Mucosa of gallbladder (tissue), 1 donor: ENCODE data around the gene HOOK2. TPM values are rescaled to one million over a fixed set of nuclear protein-coding genes. Genes with fewer than 3 reads are reported as not detected.
"Not testable (repeated sequence)": the region's sequence is repeated elsewhere in the genome, so short reads cannot be mapped to it uniquely, and the experiment has no call there.

Source experiments
- DNase-seq: peaks from one replicate; pipeline ENCODE4 v3.0.0-alpha.2; 2020; ENCODE audit warnings: low spot score
- total RNA-seq: library from RNA; stranded (reverse); gene quantifications from one replicate; pipeline ENCODE4 v1.2.1, GENCODE V29; 2021
- donor health status: DM: no; HTN: no; CAD: no.

The HOOK2 gene
- total RNA-seq, 1 donor from 2014 or later = 128 TPM

DNA sequence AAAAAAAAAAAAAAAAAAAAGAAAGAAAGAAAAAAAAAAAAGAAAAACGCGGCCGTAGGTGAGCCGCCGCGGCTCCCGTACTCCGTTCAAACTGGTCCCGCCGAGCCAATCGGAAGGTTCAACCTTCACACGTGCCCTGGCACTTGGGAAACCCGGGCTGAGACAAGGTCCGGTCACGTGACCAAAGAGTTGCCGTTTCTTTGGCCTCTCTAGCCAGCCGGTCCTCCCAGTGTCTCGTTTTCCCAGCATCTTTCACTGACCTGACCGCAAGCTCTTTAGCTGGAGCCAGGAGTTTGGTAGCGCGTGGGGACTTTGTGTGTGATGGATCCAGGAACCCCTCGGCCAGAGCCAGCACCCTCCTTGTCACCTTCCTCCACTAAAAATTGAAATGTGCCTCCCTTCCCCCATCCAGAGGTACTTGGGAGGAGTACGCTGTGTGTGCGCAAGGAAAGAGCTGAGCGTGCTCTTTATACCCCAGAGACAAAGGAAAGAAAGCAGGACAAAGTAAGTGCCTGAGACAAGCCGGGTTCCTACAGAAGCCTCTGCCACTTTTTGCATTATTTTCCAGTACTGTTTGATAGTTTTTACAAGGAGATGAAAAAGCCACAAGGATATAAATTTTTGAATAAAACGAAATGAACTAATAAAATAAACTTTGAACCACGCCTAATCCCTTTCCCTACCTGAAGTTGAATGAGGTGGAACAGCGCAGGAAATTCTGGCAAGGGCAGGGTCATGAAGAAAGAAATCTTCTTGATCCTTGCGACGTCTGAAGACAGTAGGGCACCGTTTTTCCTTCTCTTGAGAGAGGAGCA lies 52.6 kb downstream of the HOOK2 start:
- DNase-seq = peak; percentile 99

DNA sequence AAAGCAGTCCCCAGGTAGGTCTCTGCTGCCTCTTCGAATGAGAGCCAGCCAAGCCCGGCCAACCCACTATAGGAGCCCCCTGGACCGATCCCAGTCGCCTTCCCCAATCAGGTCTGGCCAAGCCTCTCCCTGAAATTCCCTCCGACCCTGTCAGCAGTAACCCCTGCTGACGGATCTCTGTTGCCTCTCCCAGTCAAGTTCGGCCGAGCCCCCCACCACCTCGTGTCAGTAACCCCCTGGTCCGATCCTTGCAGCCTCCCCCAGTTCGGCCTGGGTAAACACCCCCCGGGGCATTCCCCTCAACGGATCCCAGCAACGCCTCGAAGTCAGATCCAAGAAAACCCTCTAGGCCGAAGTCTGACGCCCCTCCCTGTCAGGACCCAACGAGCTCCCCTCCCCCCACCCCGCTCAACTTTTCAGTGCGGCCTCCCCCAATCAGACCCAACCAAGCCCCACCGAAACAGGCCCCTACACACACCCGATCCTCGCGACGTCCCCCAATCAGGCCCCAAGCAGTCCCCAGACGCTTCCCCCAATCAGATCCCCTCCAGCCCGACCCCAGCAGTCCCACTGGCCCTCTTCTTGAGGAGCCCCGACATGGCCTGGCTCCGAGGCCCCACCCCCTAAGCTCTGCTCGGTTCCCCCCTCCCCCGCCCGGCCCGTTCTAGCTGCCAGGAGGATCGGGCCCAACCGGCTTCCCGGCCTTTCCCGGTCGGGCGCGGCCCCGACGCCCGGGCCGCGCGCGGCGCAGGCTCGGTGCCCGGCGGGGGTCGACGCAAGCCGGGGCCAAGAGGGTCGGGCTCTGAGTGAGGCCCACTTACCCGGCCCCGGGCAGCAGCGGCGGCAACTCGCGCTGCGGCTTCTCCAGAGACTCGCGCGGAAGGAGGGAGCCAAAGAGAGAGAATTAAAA lies 53.4 kb downstream of the HOOK2 start:
- peak; percentile 31 for DNase-seq

DNA sequence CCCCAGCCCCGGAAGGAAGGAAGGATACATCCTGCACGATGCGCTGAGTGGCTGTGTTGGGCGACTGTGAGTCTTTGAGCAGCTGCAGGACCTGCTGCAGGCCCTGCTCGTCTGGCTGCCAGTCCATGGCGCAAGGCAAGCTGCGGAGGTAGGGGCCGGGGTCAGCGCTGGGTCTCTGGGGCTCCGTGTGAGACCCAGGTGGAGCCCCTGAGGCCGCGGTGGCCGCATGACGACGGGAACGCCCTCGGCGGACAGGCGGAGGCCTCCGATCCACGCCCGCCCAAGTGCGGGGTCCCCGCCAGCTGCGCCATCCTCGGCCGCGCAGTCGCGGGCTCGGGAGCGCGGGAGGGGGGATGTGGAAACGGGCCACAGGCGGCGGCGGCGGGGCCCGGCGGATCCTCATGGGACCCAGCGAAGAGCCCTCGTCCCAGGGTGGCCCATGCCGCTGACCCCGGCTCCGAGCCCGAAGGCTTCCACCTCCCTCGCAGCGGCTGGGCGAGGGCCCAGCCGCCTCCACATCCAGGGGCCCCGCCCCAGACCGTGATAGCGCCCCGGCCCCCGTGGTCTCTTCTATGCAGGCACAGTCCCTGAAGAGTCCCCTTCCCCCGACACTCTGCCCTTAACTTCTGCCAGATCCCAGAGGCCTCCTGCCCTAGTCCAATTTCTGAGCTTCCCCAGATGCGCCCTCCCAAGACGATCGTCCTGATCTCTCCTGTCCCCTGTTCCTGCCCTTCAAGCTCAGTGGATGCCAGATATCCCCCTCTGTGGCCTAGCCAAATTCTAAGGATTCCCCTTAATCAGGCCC lies 54.3 kb downstream of the HOOK2 start:
- DNase-seq = no peak

DNA sequence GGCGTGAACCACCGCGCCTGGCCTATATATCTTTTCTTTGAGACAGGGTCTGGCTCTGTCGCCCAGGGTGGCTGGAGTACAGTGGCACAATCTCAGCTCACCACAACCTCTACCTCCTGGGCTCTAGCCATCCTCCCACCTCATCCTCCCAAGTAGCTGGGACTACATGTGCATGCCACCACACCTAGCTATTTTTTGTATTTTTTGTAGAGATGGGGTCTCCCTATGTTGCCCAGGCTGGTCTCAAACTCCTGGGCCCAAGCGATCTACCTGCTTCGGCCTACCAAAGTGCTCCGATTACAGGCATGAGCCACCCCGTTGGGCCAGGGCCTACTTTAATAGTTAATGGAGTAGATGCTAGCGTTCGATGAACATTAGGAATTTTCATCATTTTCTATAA lies 55.1 kb downstream of the HOOK2 start:
- DNase-seq = no peak

DNA sequence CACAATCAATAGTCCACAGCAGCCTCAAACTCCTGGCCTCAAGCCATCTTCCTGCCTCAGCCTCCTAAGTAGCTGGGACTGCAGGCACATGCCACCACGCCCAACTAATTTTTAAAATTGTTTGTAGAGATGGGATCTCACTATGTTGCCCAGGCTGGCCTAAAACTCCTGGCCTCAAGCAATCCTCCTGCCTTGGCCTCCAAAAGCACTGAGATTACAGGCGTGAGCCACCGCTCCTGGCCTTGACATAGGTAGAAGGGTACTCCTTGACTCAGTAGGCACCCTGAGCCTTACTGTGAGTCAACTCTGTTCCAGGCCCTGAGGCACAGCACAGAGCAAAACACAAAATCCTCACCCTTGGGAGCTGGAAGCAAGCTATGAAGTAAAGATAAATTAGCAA lies 59.4 kb downstream of the HOOK2 start:
- DNase-seq = no peak

DNA sequence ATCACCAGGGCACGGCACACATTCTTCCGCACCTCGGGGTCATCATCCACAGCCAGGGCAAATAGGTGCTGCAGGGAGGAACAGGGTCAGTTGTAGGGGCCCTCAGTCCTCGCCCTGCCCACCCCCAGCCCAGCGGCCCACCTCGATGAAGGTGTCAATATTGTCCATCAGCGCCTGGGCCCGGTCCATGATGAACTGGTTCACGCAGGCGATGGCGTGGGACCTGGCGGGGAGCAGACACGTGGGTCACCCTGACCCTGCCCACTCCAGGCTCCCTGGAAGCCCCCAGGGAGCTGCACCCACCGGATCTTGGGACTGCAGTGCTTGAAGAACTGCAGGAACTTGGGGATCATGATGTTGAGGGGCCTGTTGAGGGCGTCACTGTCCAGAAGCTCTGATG lies 60.2 kb downstream of the HOOK2 start:
- no peak for DNase-seq

DNA sequence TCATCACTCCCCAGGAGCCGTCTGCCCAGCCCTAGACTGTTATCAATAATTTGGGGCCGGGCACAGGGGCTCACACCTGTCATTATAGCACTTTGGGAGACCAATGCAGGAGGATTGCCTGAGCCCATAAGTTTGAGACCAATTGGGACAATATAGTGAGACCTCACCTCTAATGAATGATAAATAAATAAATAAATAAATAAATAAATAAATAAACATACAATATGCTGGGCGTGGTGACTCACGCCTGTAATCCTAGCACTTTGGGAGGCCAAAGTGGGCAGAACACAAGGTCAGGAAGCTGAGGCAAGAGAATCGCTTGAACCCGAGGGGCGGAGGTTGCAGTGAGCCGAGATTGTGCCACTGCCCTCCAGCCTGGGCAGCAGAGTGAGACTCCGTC lies 62.0 kb downstream of the HOOK2 start:
- DNase-seq = not testable (repeated sequence)

Other genes with a start within 250 kb of the HOOK2 start
- 13.9 TPM for gene ZNF564, start 224.1 kb downstream of the HOOK2 start, total RNA-seq
- gene ZNF490, start 164.7 kb downstream of the HOOK2 start, total RNA-seq = 15.6 TPM
- gene ZNF791, start 164.6 kb downstream of the HOOK2 start, total RNA-seq = 27.1 TPM
- gene MAN2B1, start 108.8 kb downstream of the HOOK2 start, total RNA-seq = 104 TPM
- 14.5 TPM for gene WDR83, start 108.7 kb downstream of the HOOK2 start, total RNA-seq
- gene DHPS, start 93.7 kb downstream of the HOOK2 start, total RNA-seq = 89.0 TPM
- not detected for gene GNG14, start 87.6 kb downstream of the HOOK2 start, total RNA-seq
- 8.9 TPM for gene FBXW9, start 78.9 kb downstream of the HOOK2 start, total RNA-seq
- gene TNPO2, start 51.6 kb downstream of the HOOK2 start, total RNA-seq = 65.5 TPM
- 172 TPM for gene TRIR, start 40.9 kb downstream of the HOOK2 start, total RNA-seq
- gene GET3, start 38.1 kb downstream of the HOOK2 start, total RNA-seq = 64.8 TPM
- gene BEST2, start 23.8 kb downstream of the HOOK2 start, total RNA-seq = not detected
- 119 TPM for gene JUNB, start 15.9 kb upstream of the HOOK2 start, total RNA-seq
- 319 TPM for gene PRDX2, start 26.2 kb upstream of the HOOK2 start, total RNA-seq
- 4.1 TPM for gene THSD8, start 26.5 kb upstream of the HOOK2 start, total RNA-seq
- gene RNASEH2A, start 31.0 kb upstream of the HOOK2 start, total RNA-seq = 7.3 TPM
- not detected for gene RTBDN, start 59.0 kb upstream of the HOOK2 start, total RNA-seq
- 0.83 TPM for gene MAST1, start 63.0 kb upstream of the HOOK2 start, total RNA-seq
- 48.7 TPM for gene DNASE2, start 105.9 kb upstream of the HOOK2 start, total RNA-seq
- gene KLF1, start 111.6 kb upstream of the HOOK2 start, total RNA-seq = not detected
- gene GCDH, start 115.6 kb upstream of the HOOK2 start, total RNA-seq = 33.7 TPM
- gene SYCE2, start 143.7 kb upstream of the HOOK2 start, total RNA-seq = not detected
- gene FARSA, start 158.2 kb upstream of the HOOK2 start, total RNA-seq = 54.0 TPM
- gene CALR, start 163.1 kb upstream of the HOOK2 start, total RNA-seq = 1,099 TPM
- gene RAD23A, start 170.3 kb upstream of the HOOK2 start, total RNA-seq = 83.0 TPM
- 17.6 TPM for gene GADD45GIP1, start 181.7 kb upstream of the HOOK2 start, total RNA-seq
- 0.26 TPM for gene DAND5, start 194.0 kb upstream of the HOOK2 start, total RNA-seq
- gene NFIX, start 219.9 kb upstream of the HOOK2 start, total RNA-seq = 135 TPM